K562 (cell line): ENCODE measurements around the gene DGKE. TPM values are rescaled to one million over a fixed set of nuclear protein-coding genes. Genes with fewer than 3 reads are reported as not detected.

Source experiments
- CREBBP ChIP-seq: IDR thresholded peaks from one replicate; pipeline ENCODE4 v1.6.1; 2012; ENCODE audit warnings: low read depth, mild to moderate bottlenecking, control low read depth, inconsistent platforms, low read length
- DNMT1 ChIP-seq: fragments of 450-650 bp; IDR thresholded peaks from 2 replicates; pipeline ENCODE4 v1.6.1; 2016; ENCODE audit warnings: antibody characterized with exemption, mild to moderate bottlenecking
- FOXA3 ChIP-seq, 2 experiments: fragments of 450-650 bp in 1 of 2; sonication (generic) in 1 of 2; formaldehyde crosslinking; IDR thresholded peaks in 1 of 2; conservative IDR thresholded peaks in 1 of 2; 2 replicates each; pipeline versions ENCODE4 v1.4.0 to v1.8.0; 2020 to 2022; ENCODE audit warnings: mild to moderate bottlenecking in 2 of 2, missing genetic modification reagents in 1 of 2
- HEY1 ChIP-seq: fragments of 250-450 bp; sonication (Bioruptor Pico); IDR thresholded peaks from 2 replicates; pipeline ENCODE4 v1.5.0; 2020; ENCODE audit warnings: mild to moderate bottlenecking, moderate library complexity, borderline replicate concordance
- JUN ChIP-seq, 2 experiments: sonication (generic) in 1 of 2; formaldehyde crosslinking in 1 of 2; IDR thresholded peaks; 2 replicates each; pipeline versions ENCODE4 v1.6.1 to v1.8.0; 2012 to 2022; ENCODE audit warnings: borderline replicate concordance in 2 of 2, mild to moderate bottlenecking in 2 of 2, improper control_type of control experiment in 1 of 2, low read depth in 1 of 2, low read length in 1 of 2, missing genetic modification reagents in 1 of 2
- KLF16 ChIP-seq: IDR thresholded peaks from 2 replicates; pipeline ENCODE4 v1.6.1; 2016; ENCODE audit warnings: antibody characterized with exemption
- MTA3 ChIP-seq: fragments of 450-650 bp; formaldehyde crosslinking; IDR thresholded peaks from 2 replicates; pipeline ENCODE4 v1.6.1; 2017; ENCODE audit warnings: mild to moderate bottlenecking, borderline replicate concordance
- NR1H2 ChIP-seq: sonication (generic); formaldehyde crosslinking; IDR thresholded peaks from 2 replicates; pipeline ENCODE4 v1.4.0; 2020; ENCODE audit warnings: mild to moderate bottlenecking, missing genetic modification reagents
- NR3C1 ChIP-seq: sonication (generic); formaldehyde crosslinking; IDR thresholded peaks from 2 replicates; pipeline ENCODE4 v1.8.1; 2022; ENCODE audit warnings: missing genetic modification reagents
- PCBP2 ChIP-seq: fragments of 200-400 bp; formaldehyde crosslinking; IDR thresholded peaks from 2 replicates; pipeline ENCODE4 v1.6.1; 2018; ENCODE audit warnings: low read length, low read depth, mild to moderate bottlenecking, moderate library complexity; ENCODE audit not compliant: poor library complexity, severe bottlenecking
- POLR3G ChIP-seq: IDR thresholded peaks from 2 replicates; pipeline ENCODE4 v1.6.1; 2011; ENCODE audit not compliant: insufficient read length, insufficient replicate concordance; ENCODE audit errors: extremely low read depth
- RBM17 ChIP-seq: fragments of 200-400 bp; formaldehyde crosslinking; IDR thresholded peaks from 2 replicates; pipeline ENCODE4 v1.6.1; 2017; ENCODE audit warnings: low read depth, mild to moderate bottlenecking, low read length, borderline replicate concordance
- SMAD1 ChIP-seq: fragments of 150-350 bp; IDR thresholded peaks from 2 replicates; pipeline ENCODE4 v1.6.1; 2014; ENCODE audit warnings: low read length, low read depth; ENCODE audit not compliant: partially characterized antibody
- STAT5A ChIP-seq: IDR thresholded peaks from 2 replicates; pipeline ENCODE4 v1.6.1; 2012; ENCODE audit warnings: low read length, inconsistent platforms, borderline replicate concordance
- TBP ChIP-seq: optimal IDR thresholded peaks from 2 replicates; pipeline ENCODE3; 2011; ENCODE audit warnings: low read depth, low read length, improper control_type of control experiment
- TCF7 ChIP-seq: sonication (generic); IDR thresholded peaks from 2 replicates; pipeline ENCODE4 v1.6.1; 2016; ENCODE audit warnings: antibody characterized with exemption, borderline replicate concordance
- ZNF24 ChIP-seq: fragments of 450-650 bp; IDR thresholded peaks from 2 replicates; pipeline ENCODE4 v1.6.1; 2016
- ZSCAN29 ChIP-seq: fragments of 450-650 bp; IDR thresholded peaks from 2 replicates; pipeline ENCODE4 v1.6.1; 2017
- polyA plus RNA-seq, 8 experiments: library from polyadenylated mRNA; depleted of rRNA in 4 of 8; stranded (reverse) in 5 of 8; unstranded in 3 of 8; fragments of >200 nt; fragmentation: Nextera tagmentation in 2 of 8; fragmentation: Illumina TruSeq in 1 of 8; extraction: Ambion mirVana in 2 of 8; extraction: Trizol in 1 of 8; gene quantifications; 2 replicates each; pipeline versions ENCODE4 v1.2.1 to v1.2.3, GENCODE V29; 2011 to 2014; ENCODE audit warnings: inconsistent platforms in 1 of 8, missing spikeins in 1 of 8
- total RNA-seq, 7 experiments: library from RNA; depleted of rRNA in 6 of 7; stranded (reverse); fragments of >200 nt in 6 of 7; fragmentation: Illumina TruSeq in 2 of 7; extraction: Trizol in 2 of 7; gene quantifications; 2 replicates each; pipeline versions ENCODE4 v1.2.1 to v1.2.3, GENCODE V29; 2011 to 2021; ENCODE audit warnings: low replicate concordance in 1 of 7
- TF ChIP-seq, protein P1 (sequence below): fragments of 450-650 bp; IDR thresholded peaks from 2 replicates; pipeline ENCODE4 v1.6.1; 2016; ENCODE audit warnings: antibody characterized with exemption
- TF ChIP-seq, protein P2 (sequence below): sonication (generic); formaldehyde crosslinking; IDR thresholded peaks from 2 replicates; pipeline ENCODE4 v1.8.1; 2023; ENCODE audit warnings: mild to moderate bottlenecking, missing genetic modification reagents
- TF ChIP-seq, protein P3 (sequence below): fragments of 450-650 bp; formaldehyde crosslinking; IDR thresholded peaks from 2 replicates; pipeline ENCODE4 v1.4.0; 2020; ENCODE audit warnings: mild to moderate bottlenecking, moderate library complexity
- TF ChIP-seq, protein P4 (sequence below): fragments of 200-400 bp; formaldehyde crosslinking; IDR thresholded peaks from 2 replicates; pipeline ENCODE4 v1.6.1; 2017; ENCODE audit warnings: mild to moderate bottlenecking, low read depth, low read length, moderate library complexity

DGKE gene
- total and polyA plus RNA-seq, 9 of the 15 experiments (the other 6 are each of a cell fraction or from before 2014, with no cell fraction given) = 1.3 to 9.9 (median 5.9) TPM

DNA sequence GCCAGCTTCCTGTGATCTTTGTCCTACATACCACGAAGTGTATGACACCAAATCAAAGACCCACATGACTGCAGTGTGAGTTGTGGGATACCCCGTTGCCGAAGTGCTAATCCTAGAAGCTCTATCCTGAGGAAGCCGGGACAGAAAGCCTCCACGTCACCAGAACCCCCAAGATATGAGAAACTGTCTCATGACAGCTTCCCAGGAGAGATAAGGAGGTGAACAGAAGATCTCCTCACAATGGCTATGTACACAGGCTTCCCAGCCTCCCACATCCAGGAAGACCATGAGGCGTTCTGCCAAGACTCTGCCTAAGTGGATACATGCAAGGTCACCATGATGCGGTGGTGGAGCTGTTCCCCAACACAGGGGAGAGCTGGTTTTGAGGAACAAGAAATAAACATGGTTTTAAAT, 42.8 kb downstream of the DGKE start (continued):
- TF ChIP-seq, protein P1, sequence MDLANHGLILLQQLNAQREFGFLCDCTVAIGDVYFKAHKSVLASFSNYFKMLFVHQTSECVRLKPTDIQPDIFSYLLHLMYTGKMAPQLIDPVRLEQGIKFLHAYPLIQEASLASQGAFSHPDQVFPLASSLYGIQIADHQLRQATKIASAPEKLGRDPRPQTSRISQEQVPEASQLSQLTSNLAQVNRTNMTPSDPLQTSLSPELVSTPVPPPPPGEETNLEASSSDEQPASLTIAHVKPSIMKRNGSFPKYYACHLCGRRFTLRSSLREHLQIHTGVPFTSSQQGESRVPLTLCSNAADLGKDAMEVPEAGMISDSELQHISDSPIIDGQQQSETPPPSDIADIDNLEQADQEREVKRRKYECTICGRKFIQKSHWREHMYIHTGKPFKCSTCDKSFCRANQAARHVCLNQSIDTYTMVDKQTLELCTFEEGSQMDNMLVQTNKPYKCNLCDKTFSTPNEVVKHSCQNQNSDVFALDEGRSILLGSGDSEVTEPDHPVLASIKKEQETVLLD = no peak
- TF ChIP-seq POLR3G = no peak
- TF ChIP-seq, protein P2, sequence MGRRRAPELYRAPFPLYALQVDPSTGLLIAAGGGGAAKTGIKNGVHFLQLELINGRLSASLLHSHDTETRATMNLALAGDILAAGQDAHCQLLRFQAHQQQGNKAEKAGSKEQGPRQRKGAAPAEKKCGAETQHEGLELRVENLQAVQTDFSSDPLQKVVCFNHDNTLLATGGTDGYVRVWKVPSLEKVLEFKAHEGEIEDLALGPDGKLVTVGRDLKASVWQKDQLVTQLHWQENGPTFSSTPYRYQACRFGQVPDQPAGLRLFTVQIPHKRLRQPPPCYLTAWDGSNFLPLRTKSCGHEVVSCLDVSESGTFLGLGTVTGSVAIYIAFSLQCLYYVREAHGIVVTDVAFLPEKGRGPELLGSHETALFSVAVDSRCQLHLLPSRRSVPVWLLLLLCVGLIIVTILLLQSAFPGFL (CRISPR knock-in tag) = no peak
- no peak for TF ChIP-seq SMAD1
- no peak for TF ChIP-seq NR3C1 (CRISPR knock-in tag)
- TF ChIP-seq RBM17 = no peak
- TF ChIP-seq, protein P3, sequence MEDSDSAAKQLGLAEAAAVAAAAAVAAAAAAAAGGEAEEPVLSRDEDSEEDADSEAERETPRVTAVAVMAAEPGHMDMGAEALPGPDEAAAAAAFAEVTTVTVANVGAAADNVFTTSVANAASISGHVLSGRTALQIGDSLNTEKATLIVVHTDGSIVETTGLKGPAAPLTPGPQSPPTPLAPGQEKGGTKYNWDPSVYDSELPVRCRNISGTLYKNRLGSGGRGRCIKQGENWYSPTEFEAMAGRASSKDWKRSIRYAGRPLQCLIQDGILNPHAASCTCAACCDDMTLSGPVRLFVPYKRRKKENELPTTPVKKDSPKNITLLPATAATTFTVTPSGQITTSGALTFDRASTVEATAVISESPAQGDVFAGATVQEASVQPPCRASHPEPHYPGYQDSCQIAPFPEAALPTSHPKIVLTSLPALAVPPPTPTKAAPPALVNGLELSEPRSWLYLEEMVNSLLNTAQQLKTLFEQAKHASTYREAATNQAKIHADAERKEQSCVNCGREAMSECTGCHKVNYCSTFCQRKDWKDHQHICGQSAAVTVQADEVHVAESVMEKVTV = peak; percentile 48; the same call in 1 of the 2 replicates
- no peak for TF ChIP-seq STAT5A
- TF ChIP-seq JUN (IDR thresholded peaks at IDR 0.05; ENCODE audit: borderline replicate concordance, low read depth, low read length) = no peak
- no peak for TF ChIP-seq JUN (CRISPR knock-in tag; IDR thresholded peaks at IDR 0.05; ENCODE audit: borderline replicate concordance)
- TF ChIP-seq TBP = no peak
- TF ChIP-seq DNMT1 = no peak
- TF ChIP-seq NR1H2 (CRISPR knock-in tag) = no peak
- TF ChIP-seq ZSCAN29 = no peak
- no peak for TF ChIP-seq KLF16
- TF ChIP-seq, protein P4, sequence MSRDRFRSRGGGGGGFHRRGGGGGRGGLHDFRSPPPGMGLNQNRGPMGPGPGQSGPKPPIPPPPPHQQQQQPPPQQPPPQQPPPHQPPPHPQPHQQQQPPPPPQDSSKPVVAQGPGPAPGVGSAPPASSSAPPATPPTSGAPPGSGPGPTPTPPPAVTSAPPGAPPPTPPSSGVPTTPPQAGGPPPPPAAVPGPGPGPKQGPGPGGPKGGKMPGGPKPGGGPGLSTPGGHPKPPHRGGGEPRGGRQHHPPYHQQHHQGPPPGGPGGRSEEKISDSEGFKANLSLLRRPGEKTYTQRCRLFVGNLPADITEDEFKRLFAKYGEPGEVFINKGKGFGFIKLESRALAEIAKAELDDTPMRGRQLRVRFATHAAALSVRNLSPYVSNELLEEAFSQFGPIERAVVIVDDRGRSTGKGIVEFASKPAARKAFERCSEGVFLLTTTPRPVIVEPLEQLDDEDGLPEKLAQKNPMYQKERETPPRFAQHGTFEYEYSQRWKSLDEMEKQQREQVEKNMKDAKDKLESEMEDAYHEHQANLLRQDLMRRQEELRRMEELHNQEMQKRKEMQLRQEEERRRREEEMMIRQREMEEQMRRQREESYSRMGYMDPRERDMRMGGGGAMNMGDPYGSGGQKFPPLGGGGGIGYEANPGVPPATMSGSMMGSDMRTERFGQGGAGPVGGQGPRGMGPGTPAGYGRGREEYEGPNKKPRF = no peak
- TF ChIP-seq CREBBP = no peak
- TF ChIP-seq PCBP2 = no peak
- TF ChIP-seq TCF7 = no peak
- peak; percentile 69 to 97; a peak in 2 of 4 replicates for TF ChIP-seq FOXA3 (CRISPR knock-in tag; conservative IDR thresholded peaks at IDR 0.05 in 1 of 2, IDR thresholded peaks at IDR 0.05 in 1 of 2)
- TF ChIP-seq ZNF24 = no peak
- peak; percentile 66; the same call in 1 of the 2 replicates for TF ChIP-seq MTA3
- no peak for TF ChIP-seq HEY1
